SJSA1 (cell line): ENCODE measurements around the gene ZG16B. TPM values are rescaled to one million over a fixed set of nuclear protein-coding genes. Genes with fewer than 3 reads are reported as not detected.
A peak's percentile ranks its signal among the peaks of the same experiment; 100 is the strongest.

ENCODE experiments used
- DNase-seq, 2 experiments: peaks; one replicate each; pipeline ENCODE4 v3.0.0-alpha.2; 2015 to 2020; ENCODE audit warnings: low spot score in 2 of 2, low read depth in 1 of 2
- H3K27ac ChIP-seq: fragments of 250-450 bp; sonication (Bioruptor Pico); 2 replicates; pipeline ENCODE4 v1.5.1; 2020; ENCODE audit warnings: mild to moderate bottlenecking, moderate library complexity
- H3K27me3 ChIP-seq: fragments of 250-450 bp; sonication (Bioruptor Pico); replicated peaks from 2 replicates; pipeline ENCODE4 v1.5.1; 2020; ENCODE audit warnings: mild to moderate bottlenecking, moderate library complexity
- H3K36me3 ChIP-seq: fragments of 250-450 bp; sonication (Bioruptor Pico); 2 replicates; pipeline ENCODE4 v1.5.1; 2020; ENCODE audit warnings: mild to moderate bottlenecking
- H3K4me1 ChIP-seq: fragments of 250-450 bp; sonication (Bioruptor Pico); replicated peaks from 2 replicates; pipeline ENCODE4 v1.6.1; 2021; ENCODE audit warnings: mild to moderate bottlenecking
- H3K4me3 ChIP-seq: fragments of 250-450 bp; sonication (Bioruptor Pico); 2 replicates; pipeline ENCODE4 v1.5.1; 2020; ENCODE audit warnings: mild to moderate bottlenecking
- H3K9me3 ChIP-seq: fragments of 250-450 bp; sonication (Bioruptor Pico); replicated peaks from 2 replicates; pipeline ENCODE4 v1.5.1; 2020; ENCODE audit warnings: mild to moderate bottlenecking
- total RNA-seq: library from RNA; depleted of rRNA; stranded (reverse); fragments of >200 nt; shearing (Covaris generic); gene quantifications from 2 replicates; pipeline ENCODE4 v1.2.3, GENCODE V29; 2014

The ZG16B gene
- total RNA-seq, 1 experiment from 2014 or later = 0.11 TPM

- DNase-seq = no peak
- Histone ChIP-seq H3K9me3 (no peaks in the 10 kb centered on the region), H3K27ac (no peak overlapping the region), H3K4me3 (no peak overlapping the region), H3K4me1 (no peaks in the 10 kb centered on the region), H3K27me3 (peaks cover 50% of the 10 kb centered on the region), H3K36me3 (no peaks in the 10 kb centered on the region)
Observed at GRCh38 chr16:2792940-2793339, 37.2 kb upstream of the ZG16B start.

- H3K4me3 ChIP-seq = no peak overlapping the region
- no peaks in the 10 kb centered on the region for H3K4me1 ChIP-seq
- no peaks in the 10 kb centered on the region for H3K9me3 ChIP-seq
- peaks cover 42% of the 10 kb centered on the region for H3K27me3 ChIP-seq
- H3K27ac ChIP-seq = no peak overlapping the region
- H3K36me3 ChIP-seq = no peaks in the 10 kb centered on the region
- DNase-seq = no peak
Observed at GRCh38 chr16:2795395-2796143, 34.5 kb upstream of the ZG16B start.

- Histone ChIP-seq H3K27me3 (peaks cover 25% of the 10 kb centered on the region), H3K9me3 (peaks cover 2% of the 10 kb centered on the region; the same call in 1 of the 2 replicates), H3K4me1 (no peaks in the 10 kb centered on the region), H3K36me3 (no peaks in the 10 kb centered on the region), H3K27ac (no peak overlapping the region), H3K4me3 (no peak overlapping the region)
- no peak for DNase-seq
Observed at GRCh38 chr16:2798723-2799204, 31.3 kb upstream of the ZG16B start.

GRCh38 chr16:2799205-2799858 lies 30.8 kb upstream of the ZG16B start:
- H3K27ac ChIP-seq = no peak overlapping the region
- no peaks in the 10 kb centered on the region for H3K36me3 ChIP-seq
- H3K4me1 ChIP-seq = no peaks in the 10 kb centered on the region
- H3K9me3 ChIP-seq = peaks cover 7% of the 10 kb centered on the region; the same call in 1 of the 2 replicates
- H3K27me3 ChIP-seq = peaks cover 24% of the 10 kb centered on the region; the same call in 1 of the 2 replicates
- no peak overlapping the region for H3K4me3 ChIP-seq
- no peak for DNase-seq

GRCh38 chr16:2799859-2800226 lies 30.3 kb upstream of the ZG16B start:
- DNase-seq = no peak
- Histone ChIP-seq H3K36me3 (no peaks in the 10 kb centered on the region), H3K4me3 (no peak overlapping the region), H3K27ac (no peak overlapping the region), H3K4me1 (no peaks in the 10 kb centered on the region), H3K9me3 (peaks cover 7% of the 10 kb centered on the region; the same call in 1 of the 2 replicates), H3K27me3 (peaks cover 19% of the 10 kb centered on the region; the same call in 1 of the 2 replicates)

GRCh38 chr16:2803545-2804195 lies 26.4 kb upstream of the ZG16B start:
- H3K27ac ChIP-seq = no peak overlapping the region
- H3K4me1 ChIP-seq = no peaks in the 10 kb centered on the region

GRCh38 chr16:2804728-2805127 lies 25.4 kb upstream of the ZG16B start:
- Histone ChIP-seq H3K27me3 (peaks cover 9% of the 10 kb centered on the region), H3K4me3 (no peak overlapping the region)
- DNase-seq = no peak

More at GRCh38 chr16:2803545-2804195, 26.4 kb upstream of the ZG16B start:
- Histone ChIP-seq H3K36me3 (no peaks in the 10 kb centered on the region), H3K4me3 (no peak overlapping the region), H3K9me3 (peaks cover 7% of the 10 kb centered on the region), H3K27me3 (peaks cover 9% of the 10 kb centered on the region)
- no peak for DNase-seq

GRCh38 chr16:2806286-2806685 lies 23.8 kb upstream of the ZG16B start:
- DNase-seq = no peak
- Histone ChIP-seq H3K4me1 (no peaks in the 10 kb centered on the region), H3K4me3 (no peak overlapping the region), H3K27me3 (peaks cover 3% of the 10 kb centered on the region), H3K36me3 (no peaks in the 10 kb centered on the region), H3K27ac (no peak overlapping the region), H3K9me3 (peaks cover 7% of the 10 kb centered on the region)

More at GRCh38 chr16:2804728-2805127, 25.4 kb upstream of the ZG16B start:
- no peaks in the 10 kb centered on the region for H3K4me1 ChIP-seq
- H3K9me3 ChIP-seq = peaks cover 7% of the 10 kb centered on the region
- no peak overlapping the region for H3K27ac ChIP-seq
- H3K36me3 ChIP-seq = no peaks in the 10 kb centered on the region

- Histone ChIP-seq H3K36me3 (no peaks in the 10 kb centered on the region), H3K4me1 (no peaks in the 10 kb centered on the region), H3K4me3 (no peak overlapping the region), H3K9me3 (peaks cover 7% of the 10 kb centered on the region), H3K27me3 (peaks cover 10% of the 10 kb centered on the region), H3K27ac (no peak overlapping the region)
- DNase-seq = no peak
Observed at GRCh38 chr16:2808181-2808580, 21.9 kb upstream of the ZG16B start.

- Histone ChIP-seq H3K27ac (no peak overlapping the region), H3K36me3 (no peaks in the 10 kb centered on the region), H3K27me3 (peaks cover 10% of the 10 kb centered on the region), H3K4me3 (no peak overlapping the region), H3K9me3 (no peaks in the 10 kb centered on the region; the same call in none of the 2 replicates), H3K4me1 (no peaks in the 10 kb centered on the region)
- no peak for DNase-seq
Observed at GRCh38 chr16:2809149-2809760, 20.8 kb upstream of the ZG16B start.

- H3K4me3 ChIP-seq = no peak overlapping the region
Observed at GRCh38 chr16:2810651-2811050, 19.5 kb upstream of the ZG16B start.

GRCh38 chr16:2811703-2812471 lies 18.2 kb upstream of the ZG16B start:
- peaks cover 21% of the 10 kb centered on the region for H3K27me3 ChIP-seq

More at GRCh38 chr16:2810651-2811050, 19.5 kb upstream of the ZG16B start:
- Histone ChIP-seq H3K36me3 (no peaks in the 10 kb centered on the region), H3K27me3 (peaks cover 16% of the 10 kb centered on the region), H3K9me3 (no peaks in the 10 kb centered on the region; the same call in 1 of the 2 replicates), H3K4me1 (no peaks in the 10 kb centered on the region), H3K27ac (no peak overlapping the region)
- DNase-seq = peak in 1 of 2 experiments; percentile 26

GRCh38 chr16:2813771-2814221 lies 16.3 kb upstream of the ZG16B start:
- no peak overlapping the region for H3K27ac ChIP-seq
- no peaks in the 10 kb centered on the region for H3K36me3 ChIP-seq
- H3K4me3 ChIP-seq = no peak overlapping the region
- peak in 1 of 2 experiments; percentile 35 for DNase-seq
- H3K9me3 ChIP-seq = no peaks in the 10 kb centered on the region
- H3K27me3 ChIP-seq = peaks cover 22% of the 10 kb centered on the region
- no peaks in the 10 kb centered on the region for H3K4me1 ChIP-seq

More at GRCh38 chr16:2811703-2812471, 18.2 kb upstream of the ZG16B start:
- H3K36me3 ChIP-seq = no peaks in the 10 kb centered on the region
- H3K27ac ChIP-seq = no peak overlapping the region
- peak in 1 of 2 experiments; percentile 33 for DNase-seq
- no peaks in the 10 kb centered on the region for H3K4me1 ChIP-seq
- no peak overlapping the region for H3K4me3 ChIP-seq
- no peaks in the 10 kb centered on the region; the same call in 1 of the 2 replicates for H3K9me3 ChIP-seq
